GM19467 (cell line): ENCODE measurements around the gene CR1.
"Not testable (repeated sequence)": the region's sequence is repeated elsewhere in the genome, so short reads cannot be mapped to it uniquely, and the experiment has no call there.

Source experiments
- ATAC-seq: cut with Tn5 transposase; IDR thresholded peaks from one replicate; pipeline ENCODE4 v1.9.1; 2021; ENCODE audit warnings: mild to moderate bottlenecking, moderate library complexity; ENCODE audit not compliant: unreplicated experiment

The CR1 gene

GRCh38 chr1:207579436-207579799 lies 83.5 kb downstream of the CR1 start:
- ATAC-seq, result peak; percentile 88

GRCh38 chr1:207581496-207582153 lies 85.7 kb downstream of the CR1 start:
- no peak for ATAC-seq

GRCh38 chr1:207589506-207589905 lies 93.5 kb downstream of the CR1 start:
- not testable (repeated sequence) for ATAC-seq

GRCh38 chr1:207591205-207591604 lies 95.2 kb downstream of the CR1 start:
- not testable (repeated sequence) for ATAC-seq

- ATAC-seq, result not testable (repeated sequence)
Measured at GRCh38 chr1:207594095-207594494, 98.1 kb downstream of the CR1 start.

GRCh38 chr1:207603777-207604176 lies 107.8 kb downstream of the CR1 start:
- no peak for ATAC-seq

- ATAC-seq, result no peak
Measured at GRCh38 chr1:207605444-207606361, 109.7 kb downstream of the CR1 start.

- no peak for ATAC-seq
Measured at GRCh38 chr1:207606362-207606755, 110.4 kb downstream of the CR1 start.

GRCh38 chr1:207612762-207613161 lies 116.8 kb downstream of the CR1 start:
- ATAC-seq, result no peak

GRCh38 chr1:207619871-207620542 lies 124.0 kb downstream of the CR1 start:
- ATAC-seq, result peak; percentile 94

- no peak for ATAC-seq
Measured at GRCh38 chr1:207620543-207620893, 124.6 kb downstream of the CR1 start.

GRCh38 chr1:207625504-207626071 lies 129.6 kb downstream of the CR1 start:
- not testable (repeated sequence) for ATAC-seq

GRCh38 chr1:207626972-207627337 lies 131.0 kb downstream of the CR1 start:
- no peak for ATAC-seq

- ATAC-seq, result no peak
Measured at GRCh38 chr1:207627496-207627895, 131.5 kb downstream of the CR1 start.

- no peak for ATAC-seq
Measured at GRCh38 chr1:207628776-207629175, 132.8 kb downstream of the CR1 start.

- ATAC-seq, result no peak
Measured at GRCh38 chr1:207631137-207631536, 135.2 kb downstream of the CR1 start.

- ATAC-seq, result no peak
Measured at GRCh38 chr1:207633226-207633625, 137.3 kb downstream of the CR1 start.

- ATAC-seq, result not testable (repeated sequence)
Measured at GRCh38 chr1:207633699-207634289, 137.8 kb downstream of the CR1 start.

- ATAC-seq, result not testable (repeated sequence)
Measured at GRCh38 chr1:207634293-207634692, 138.3 kb downstream of the CR1 start.

GRCh38 chr1:207635569-207636186 lies 139.7 kb downstream of the CR1 start:
- ATAC-seq, result not testable (repeated sequence)
